COR-L47 (cell line): ENCODE measurements around the gene FOSB.
A peak's percentile ranks its signal among the peaks of the same experiment; 100 is the strongest.
"Not testable (repeated sequence)": the region's sequence is repeated elsewhere in the genome, so short reads cannot be mapped to it uniquely, and the experiment has no call there.

Experiments
- DNase-seq: peaks from one replicate; lab custom pipeline; 2025; lab: John Stamatoyannopoulos, UW

FOSB gene

DNA sequence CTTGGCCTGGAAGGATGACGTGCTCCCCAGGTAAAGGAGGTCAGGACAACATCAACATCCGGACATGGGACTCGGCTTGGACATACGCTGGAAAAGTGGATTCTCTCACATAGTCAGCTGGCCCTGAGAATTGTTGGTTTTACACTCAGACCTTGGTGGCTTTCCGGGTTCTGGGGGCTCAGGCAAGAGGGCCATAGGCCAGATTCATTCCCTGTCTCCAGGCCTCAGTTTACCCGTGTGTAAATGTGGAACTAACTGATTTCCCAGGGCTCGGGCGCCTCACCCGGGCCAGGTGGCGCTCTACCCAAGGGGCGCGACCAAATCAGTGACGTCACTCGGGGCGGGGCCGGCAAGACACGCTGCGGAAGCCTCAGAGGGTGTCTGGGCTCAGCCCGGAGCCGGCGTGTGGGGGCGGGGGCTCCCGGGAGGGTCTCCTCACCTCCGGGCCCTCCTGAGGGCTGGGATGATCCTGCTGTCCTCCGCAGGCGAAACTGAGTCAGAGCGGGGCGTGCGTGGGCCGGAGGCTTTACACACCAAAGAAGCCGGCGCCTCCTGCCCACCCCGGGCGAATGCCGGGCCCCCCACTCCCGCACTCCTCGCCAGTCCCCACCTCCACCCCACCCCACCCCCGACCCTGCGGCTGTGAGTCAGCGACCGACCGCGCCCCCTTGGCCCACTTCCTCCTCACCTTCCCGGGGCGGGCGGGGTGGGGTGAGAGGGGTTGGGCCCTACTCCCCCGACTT lies 38.6 kb downstream of the FOSB start:
- DNase-seq, result peak; percentile 80

DNA sequence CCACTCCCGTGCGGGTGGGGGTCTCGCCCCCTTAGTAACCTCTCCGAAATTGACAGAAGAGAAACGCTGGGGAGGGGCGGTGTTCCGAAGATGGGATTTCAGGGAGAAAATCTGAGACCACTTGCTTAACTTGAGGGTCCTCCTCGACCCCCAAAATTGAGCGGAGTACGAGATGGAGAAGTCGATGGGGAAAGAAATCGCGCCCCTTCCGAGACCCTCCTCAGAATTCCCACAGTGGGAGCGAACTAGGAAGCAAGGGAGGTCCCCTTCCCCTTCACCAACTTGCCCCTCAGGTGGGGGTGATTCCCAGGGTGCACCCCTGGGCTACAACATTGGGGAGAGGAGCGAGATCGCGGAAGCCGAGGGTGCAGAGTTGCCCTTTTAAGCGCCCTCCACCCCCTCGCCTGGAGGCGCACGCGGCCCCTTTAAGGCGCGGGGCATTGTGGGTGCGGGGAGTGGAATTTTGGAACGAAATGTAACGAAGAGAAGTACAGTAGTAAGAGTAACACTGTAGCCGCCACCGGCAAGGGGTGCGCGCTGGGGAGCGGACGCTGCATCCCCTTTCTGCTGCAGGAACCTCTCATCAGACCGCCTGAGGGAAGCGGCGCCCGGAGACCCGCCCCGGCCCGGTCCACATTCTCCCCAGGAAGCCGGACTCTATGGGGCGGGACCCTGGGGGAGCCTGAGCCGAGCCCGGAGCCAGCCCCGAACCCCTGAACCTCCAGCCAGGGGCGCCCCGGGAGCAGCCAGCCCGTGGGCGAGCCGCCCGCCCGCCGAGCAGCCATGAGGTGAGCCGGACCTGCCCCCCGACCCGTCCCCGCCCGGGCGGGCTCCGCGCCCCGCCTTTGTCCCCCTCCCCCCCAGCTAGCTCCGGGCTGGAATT lies 39.4 kb downstream of the FOSB start, which contains the start of gene VASP:
Gene VASP (plus strand): TSS at position 491 of the 883 bp plus-strand sequence. CDS start 293 bp downstream, at position 784.
- DNase-seq, result peak; percentile 44

DNA sequence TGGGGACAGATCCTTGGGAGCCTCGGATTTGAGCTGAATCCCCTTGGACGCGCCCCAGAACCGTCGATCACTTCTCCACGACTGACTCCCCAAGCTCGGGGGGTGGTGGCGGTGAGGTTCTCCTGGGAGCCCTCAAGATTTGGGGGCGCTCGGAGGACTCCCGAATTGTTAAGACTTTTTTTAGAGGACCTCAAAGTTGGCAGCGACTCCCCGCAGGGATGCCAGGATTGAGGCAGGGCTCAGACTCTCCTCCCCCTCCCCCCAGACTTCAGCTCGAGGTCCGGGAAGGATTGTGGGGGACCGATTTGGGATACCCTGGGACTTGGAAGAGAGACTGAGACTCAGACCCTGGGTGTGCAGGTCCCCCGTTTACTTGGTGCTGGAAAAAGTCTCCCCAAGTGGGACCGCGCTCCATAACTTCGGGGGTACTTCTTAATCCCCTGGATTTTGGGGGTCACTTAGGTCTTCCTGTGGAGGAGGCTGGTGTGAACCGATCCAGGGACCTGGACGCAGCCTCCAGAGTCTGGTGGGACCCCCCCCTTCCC lies 40.1 kb downstream of the FOSB start:
- DNase-seq, result no peak

DNA sequence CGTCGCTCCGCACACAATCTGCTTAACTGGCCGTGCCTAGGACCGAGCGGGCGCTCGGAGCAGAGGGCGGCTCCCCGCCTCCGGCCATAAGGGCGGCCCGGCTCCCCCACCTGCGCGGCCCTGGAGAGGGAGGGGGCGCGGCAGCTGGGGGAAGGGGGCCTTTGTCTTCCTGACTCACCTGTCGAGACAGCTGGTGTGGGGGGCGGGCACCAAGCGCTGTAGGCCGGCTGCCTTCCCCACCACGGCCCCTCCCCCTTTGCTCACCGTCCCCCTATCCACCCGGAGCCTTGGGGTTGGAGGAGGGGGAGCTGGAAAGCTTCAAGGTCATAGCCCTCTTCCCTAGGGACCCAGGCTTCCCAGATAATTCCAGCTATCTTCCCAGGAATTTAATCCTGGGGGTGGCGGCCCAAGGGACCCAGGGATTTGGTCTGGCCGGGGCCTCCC lies 40.6 kb downstream of the FOSB start:
- DNase-seq, result peak; percentile 73

DNA sequence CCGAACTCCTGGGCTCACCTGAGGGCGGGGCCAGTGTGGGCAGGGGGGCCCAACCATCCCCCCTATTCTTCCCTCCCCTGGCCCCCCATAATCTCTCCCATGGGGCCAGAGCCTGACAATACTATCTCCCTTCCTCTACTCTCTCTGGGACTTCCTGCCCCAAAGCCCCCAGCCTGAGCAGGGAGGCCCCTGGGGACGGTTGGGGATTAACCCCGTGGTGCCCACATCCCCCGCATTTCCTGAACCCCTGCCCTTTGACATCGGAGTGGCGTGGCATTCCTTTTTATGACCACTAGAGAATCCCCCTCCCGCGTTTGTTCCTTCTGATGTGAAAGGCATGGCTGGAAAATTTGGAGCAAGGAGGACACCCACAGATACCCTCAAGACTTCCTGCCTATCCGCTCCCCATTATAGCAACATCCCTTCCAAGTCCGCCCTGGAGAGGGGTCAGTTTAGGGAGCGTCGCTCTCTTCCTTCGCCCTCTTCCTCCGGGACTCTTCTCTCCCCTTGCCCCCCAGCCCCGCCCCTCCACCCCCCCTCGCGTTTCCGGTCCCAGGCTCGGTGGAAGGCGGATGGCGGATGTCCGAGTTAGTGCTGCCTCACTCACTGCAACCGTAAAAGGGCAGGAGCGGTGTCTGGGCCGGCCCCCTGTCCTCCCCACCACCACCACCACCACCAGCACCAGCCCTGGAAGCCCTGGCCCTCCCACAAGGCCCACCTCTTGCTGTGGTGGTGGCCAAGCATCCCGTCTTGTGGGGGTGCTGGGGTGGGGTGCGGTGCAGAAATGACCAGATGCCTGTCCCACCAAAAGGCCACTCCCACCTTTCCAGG lies 41.3 kb downstream of the FOSB start:
- DNase-seq, result peak; percentile 48

DNA sequence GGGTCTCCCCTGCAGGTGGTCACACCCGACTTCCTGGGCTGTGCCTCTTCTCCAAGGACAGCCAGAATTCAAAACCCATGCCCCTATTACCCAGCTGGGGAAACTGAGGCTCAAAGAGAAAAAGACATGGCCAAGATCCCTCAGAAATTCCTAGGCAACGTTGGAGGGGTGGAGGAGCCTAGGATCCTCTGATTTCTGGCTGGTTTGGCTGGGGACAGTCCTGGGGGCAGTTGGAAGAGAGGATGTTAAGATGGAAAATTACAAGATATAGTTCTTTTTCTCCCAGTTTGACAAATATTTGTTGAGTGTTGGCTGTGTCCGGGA lies 41.9 kb downstream of the FOSB start:
- no peak for DNase-seq

DNA sequence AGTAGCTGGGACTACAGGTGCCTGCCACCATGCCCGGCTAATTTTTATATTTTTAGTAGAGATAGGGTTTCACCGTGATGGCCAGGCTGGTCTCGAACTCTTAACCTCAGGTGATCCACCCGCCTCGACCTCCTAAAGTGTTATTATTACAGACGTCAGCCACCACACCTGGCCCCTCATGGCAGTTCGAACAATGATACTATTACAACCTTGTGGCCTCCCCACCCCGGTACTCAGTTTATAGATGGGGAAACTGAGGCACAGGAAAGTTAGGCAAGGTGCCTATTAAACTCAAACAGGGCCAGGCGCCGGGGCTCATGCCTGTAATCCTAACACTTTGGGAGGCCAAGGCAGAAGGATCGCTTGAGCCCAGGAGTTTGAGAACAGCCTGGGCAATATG lies 42.6 kb downstream of the FOSB start:
- not testable (repeated sequence) for DNase-seq

DNA sequence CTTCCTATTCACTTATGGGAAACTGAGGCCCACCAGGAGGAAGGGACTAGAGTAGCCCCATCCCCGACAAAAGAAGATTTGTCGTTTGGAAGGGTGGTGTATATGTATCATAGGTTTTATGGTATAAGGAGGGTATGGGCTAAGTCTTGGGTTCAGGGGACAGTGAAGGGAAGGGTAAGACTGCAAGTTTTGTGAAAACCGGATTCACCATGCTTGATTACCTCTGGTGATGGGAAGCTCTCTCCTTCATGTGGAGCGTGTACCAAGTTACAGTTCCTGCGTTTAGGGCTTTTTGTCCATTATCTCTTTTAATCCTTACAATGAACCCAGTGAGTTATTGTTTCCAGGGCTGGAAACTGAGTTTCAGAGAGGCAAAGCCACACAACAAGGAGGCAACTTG lies 43.3 kb downstream of the FOSB start:
- DNase-seq, result no peak

DNA sequence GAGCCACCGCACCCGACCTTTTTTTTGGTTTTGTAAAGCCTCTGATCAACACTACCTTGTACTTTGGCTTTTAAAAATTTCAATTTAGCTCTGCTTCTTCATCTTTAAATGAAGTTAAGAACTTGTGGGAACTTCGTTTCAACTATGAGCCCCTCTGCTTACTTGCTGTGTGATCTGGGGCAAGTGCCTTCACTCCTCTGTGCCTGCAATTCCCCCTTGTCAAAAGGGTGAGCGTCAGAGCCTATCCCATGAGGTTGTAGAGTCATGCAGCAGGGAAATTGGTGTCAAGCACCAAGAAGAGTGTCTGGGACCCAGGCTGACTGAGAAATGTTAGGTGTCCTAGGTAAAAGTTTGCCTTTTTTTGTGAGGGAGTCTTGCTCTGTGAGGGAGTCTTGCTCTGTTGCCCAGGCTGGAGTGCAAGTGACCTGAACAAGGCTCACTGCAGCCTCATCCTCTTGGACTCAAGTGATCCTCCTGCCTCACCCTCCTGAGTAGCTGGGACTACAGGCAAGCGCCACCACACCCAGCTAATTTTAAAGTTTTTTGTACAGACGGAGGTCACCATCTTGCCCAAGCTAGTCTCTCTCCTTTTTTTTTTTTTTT lies 45.2 kb downstream of the FOSB start:
- no peak for DNase-seq

DNA sequence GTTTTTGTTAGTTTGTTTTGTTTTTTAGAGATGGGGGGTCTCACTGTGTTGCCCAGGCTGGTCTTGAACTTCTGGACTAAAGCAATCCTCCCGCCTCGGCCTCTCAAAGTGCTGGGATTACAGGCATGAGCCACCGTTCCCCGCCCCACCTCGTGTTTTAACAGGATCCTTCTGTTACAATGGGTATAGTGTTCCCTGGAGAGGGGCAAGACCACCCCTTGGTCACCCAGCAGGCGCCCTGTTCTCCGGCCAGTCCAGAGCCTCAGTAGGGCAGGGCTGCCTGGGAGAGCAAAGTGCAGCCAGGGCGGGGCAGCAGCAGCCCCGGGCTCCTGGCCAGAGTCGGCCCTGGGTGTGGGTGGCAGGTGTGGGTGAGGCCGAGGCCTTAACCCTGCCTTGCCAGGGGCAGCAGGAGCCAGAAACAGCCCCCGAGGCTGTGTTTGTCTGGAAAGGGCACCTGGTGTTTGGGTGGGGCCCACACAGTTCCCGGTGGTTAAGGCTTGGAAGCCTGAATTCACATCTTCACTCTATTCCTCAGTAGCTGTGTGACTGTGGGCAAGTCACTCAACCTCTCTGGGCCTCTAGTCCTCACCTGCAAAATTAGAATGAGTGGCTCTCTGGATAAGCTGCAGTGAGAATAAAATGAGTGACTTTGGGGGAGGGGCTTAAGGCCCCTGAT lies 46.7 kb downstream of the FOSB start:
- DNase-seq, result no peak

DNA sequence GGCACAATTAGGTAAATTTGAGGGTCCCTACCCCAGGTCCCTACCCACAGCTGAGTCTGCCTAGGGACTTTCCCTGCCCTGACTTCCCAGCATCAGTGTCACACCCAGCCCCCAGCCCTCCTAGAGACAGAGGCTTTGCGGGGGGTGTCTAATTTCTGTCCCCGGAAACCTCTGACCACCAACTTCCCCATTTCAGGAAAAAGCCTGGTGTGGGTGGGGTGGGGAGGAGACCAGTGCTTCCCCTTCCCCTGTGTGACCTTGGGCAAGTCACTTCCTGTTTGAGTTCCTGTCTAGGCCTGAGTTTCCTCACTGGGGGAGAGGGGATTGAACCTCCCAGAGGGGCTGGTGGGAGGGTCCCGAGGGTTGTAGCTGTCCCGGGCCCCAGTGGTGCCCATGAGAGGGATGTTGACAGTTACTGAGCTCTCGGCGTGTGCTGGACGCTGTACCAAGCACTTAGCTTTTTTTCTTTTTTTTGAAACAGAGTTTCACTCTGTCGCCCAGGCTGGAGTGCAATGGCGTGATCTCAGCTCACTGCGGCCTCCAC lies 47.4 kb downstream of the FOSB start:
- no peak for DNase-seq

DNA sequence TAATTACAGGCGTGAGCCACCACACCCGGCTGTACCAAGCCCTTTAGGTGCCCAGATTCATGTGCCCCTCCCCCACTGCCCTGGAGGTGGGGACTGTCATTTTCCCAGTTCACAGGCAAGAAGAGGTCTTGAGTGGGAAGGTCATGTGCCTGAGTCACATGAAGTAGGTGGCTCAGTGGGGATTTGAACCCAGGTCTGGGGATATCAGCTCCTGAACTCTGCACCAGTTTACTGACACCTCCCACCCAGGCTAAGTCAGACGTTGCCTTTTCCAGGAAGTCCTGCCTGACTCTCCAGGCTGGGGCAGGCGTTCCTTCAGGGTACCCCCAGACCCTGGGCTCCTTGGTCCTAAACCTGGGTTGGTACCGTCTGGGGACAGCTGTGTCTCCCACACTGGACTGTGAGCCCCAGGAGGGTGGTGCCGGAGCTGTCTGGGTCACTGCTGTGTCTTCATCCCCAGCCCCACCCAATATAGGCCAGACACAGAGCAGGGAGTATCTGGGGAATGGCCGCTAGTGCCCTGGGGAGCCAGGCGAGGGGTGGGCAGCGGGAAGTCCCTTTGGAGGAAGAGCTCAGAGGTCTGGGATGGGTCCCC lies 48.1 kb downstream of the FOSB start:
- no peak for DNase-seq

DNA sequence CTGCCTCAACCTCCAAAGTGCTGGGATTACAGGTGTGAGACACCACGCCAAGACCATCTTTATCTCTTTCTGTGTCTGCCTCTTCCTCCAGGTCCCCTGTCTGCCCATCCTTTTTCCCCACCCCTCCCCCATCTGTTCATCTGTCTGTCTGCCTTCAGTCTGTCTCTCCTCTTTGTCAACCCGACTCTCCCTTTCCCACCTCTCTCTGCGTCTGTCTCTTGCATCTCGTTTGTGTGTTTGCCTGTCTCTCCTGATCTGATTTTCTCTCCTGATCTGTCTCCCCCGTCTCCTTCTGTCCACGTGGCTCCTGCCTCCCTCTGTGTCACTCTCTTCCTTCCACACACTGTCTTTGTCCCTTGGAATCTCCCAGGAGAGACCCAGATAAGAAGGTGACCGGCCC lies 49.4 kb downstream of the FOSB start:
- no peak for DNase-seq

DNA sequence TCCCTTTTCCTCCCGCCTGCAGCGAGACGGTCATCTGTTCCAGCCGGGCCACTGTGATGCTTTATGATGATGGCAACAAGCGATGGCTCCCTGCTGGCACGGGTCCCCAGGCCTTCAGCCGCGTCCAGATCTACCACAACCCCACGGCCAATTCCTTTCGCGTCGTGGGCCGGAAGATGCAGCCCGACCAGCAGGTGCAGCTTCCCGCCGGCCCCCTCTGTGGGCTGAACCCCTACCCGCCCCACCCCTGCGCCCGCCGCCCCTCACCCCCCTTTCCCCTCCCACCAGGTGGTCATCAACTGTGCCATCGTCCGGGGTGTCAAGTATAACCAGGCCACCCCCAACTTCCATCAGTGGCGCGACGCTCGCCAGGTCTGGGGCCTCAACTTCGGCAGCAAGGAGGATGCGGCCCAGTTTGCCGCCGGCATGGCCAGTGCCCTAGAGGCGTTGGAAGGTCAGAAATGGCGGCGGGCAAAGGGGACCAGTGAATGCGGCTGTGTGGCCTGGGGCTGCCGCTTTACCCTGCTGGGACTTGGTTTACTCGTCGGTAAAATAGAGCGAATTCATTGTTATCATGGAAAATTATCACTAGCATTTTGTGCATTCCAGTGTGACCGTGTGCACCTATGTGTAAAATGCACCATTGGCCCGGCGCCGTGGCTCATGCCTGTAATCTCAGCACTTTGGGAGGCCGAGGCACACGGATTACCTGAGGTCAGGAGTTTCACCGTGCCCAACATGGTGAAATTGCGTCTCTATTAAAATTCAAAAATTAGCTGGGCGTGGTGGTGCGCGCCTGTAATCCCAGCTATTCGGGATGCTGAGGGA lies 50.1 kb downstream of the FOSB start:
- no peak for DNase-seq

DNA sequence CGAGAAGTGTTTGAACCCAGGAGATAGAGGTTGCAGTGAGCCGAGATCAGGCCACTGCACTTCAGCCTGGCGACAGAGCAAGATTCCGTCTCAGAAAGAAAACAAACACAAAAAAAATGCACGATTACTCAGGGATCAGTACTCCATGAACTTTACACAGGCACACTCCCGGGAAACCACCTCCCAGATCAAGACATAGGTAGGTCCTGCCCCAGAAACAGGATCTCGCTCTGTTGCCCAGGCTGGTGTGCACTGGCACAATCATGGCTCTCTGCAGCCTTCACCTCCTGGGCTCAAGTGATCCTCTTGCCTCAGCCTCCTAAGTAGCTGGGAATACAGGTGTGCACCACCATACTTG lies 50.7 kb downstream of the FOSB start:
- no peak for DNase-seq

DNA sequence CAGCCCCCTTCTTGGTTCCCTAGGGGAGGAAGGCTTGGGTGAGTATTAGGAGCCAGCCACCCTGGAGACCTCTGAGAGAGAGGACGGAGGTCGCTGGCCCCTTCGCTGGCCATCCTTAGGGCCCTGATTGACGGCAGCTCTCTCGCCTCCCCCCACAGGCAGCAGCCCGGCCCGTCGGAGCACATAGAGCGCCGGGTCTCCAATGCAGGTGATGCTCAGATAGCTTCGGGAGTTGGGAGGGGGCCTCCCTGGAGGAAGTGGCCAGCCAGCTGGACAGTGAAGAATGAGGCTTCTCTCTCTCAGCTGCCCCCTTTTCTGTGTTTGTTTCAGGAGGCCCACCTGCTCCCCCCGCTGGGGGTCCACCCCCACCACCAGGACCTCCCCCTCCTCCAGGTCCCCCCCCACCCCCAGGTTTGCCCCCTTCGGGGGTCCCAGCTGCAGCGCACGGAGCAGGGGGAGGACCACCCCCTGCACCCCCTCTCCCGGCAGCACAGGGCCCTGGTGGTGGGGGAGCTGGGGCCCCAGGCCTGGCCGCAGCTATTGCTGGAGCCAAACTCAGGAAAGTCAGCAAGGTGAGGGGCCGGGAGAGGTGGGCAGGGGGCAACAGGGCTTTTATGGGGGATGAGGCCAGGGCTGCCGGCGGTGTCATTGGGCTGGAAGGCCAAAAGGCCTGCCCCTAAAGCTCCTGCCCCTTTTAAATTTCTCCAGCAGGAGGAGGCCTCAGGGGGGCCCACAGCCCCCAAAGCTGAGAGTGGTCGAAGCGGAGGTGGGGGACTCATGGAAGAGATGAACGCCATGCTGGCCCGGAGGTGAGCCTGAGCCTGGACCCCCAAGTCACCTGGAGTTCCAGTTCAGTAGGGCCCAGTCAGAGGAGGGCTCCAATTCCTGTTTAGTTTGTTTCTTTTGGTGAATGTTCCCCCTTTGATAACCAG lies 54.5 kb downstream of the FOSB start:
- DNase-seq, result no peak

DNA sequence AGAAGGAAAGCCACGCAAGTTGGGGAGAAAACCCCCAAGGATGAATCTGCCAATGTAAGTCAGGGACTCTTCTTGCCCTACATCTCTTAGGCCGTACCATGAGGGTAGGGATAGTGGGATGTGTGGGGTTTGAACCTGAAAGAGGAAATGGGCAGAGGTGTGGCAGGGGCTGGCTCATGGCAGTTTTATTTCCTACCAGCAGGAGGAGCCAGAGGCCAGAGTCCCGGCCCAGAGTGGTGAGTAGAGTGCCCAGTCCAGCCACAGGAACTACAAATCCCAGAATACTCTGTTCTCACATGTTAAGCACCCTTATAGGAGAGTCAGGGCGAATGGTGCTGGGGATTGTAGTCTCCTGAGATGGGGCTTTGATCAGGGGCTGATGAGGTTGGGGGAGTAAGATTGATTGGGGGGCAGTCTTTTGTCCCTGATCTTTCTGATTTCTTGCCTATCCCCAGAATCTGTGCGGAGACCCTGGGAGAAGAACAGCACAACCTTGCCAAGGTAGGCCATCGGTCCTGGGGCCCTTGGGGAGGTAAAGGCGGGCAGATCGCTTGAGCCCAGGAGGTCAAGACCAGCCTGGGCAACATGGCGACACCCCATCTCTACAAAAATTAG lies 56.0 kb downstream of the FOSB start:
- peak; percentile 74 for DNase-seq

DNA sequence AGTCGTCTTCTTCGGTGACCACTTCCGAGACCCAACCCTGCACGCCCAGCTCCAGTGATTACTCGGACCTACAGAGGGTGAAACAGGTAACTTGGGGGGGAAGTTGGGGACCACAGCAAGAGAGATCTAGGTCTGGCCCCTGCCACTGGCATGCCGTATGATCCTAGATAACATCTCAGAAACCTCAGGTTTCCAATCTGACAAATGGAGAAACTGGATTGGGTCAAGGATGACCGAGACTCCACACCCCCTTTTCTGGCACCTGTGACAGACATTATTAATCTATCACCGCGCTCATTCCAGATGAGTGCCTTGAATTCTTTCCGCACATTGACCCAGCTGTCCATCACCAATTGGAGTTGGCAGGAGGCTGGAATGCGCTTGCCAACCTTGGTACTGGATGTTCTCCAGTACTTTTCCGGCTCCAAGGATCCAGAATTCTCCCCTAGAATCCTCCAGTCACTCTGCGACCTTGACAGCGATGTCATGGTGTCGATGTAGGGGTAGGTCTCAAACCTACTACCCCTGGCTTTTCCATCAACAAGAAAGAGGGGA lies 56.9 kb downstream of the FOSB start:
- DNase-seq, result no peak
